ENCODE data around the gene SAP30L. TPM values are rescaled to one million over a fixed set of nuclear protein-coding genes. Genes with fewer than 3 reads are reported as not detected.
A peak's percentile ranks its signal among the peaks of the same experiment; 100 is the strongest.

The SAP30L gene
- total RNA-seq, 1 experiment from 2014 or later: 32.5 TPM

DNA sequence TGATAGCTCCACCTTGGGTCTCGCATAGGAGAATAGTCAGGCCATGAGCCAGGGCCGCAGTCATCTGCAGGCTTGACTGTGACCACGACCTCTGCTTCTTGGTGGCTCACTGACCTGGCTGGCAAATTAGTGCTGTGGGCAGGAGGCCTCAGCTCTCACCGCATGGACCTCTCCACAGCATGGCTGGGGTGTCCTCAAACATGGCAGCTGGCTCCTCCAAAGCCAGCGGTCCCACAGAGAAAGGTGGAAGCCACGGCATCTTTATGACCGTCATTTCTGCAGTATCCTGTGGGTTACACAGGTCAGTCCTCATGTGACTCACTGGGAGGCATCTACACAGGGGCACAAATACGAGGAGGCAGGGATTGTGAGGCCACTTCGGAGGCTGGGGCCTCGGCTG, 43.2 kb upstream of the SAP30L start:
- TF ChIP-seq, protein P1, sequence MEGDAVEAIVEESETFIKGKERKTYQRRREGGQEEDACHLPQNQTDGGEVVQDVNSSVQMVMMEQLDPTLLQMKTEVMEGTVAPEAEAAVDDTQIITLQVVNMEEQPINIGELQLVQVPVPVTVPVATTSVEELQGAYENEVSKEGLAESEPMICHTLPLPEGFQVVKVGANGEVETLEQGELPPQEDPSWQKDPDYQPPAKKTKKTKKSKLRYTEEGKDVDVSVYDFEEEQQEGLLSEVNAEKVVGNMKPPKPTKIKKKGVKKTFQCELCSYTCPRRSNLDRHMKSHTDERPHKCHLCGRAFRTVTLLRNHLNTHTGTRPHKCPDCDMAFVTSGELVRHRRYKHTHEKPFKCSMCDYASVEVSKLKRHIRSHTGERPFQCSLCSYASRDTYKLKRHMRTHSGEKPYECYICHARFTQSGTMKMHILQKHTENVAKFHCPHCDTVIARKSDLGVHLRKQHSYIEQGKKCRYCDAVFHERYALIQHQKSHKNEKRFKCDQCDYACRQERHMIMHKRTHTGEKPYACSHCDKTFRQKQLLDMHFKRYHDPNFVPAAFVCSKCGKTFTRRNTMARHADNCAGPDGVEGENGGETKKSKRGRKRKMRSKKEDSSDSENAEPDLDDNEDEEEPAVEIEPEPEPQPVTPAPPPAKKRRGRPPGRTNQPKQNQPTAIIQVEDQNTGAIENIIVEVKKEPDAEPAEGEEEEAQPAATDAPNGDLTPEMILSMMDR (IDR thresholded peaks at IDR 0.05; ENCODE audit: insufficient read depth in 1 of 2, low read depth in 1 of 2, low read length in 1 of 2, severe bottlenecking in 1 of 2, unreplicated experiment in 1 of 2): no peak
- DNase-seq: no peak
- intact Hi-C loops (cut with micrococcal nuclease; ENCODE audit: unreplicated experiment): no loop called here
- Histone ChIP-seq H3K36me3 (ENCODE audit: control insufficient read depth, insufficient read depth, low read length) (no peaks in the 10 kb centered on the region), H3K27me3 (replicated peaks; ENCODE audit: control insufficient read depth, insufficient read depth, low read length) (no peaks in the 10 kb centered on the region), H3K9me3 (no peaks in the 10 kb centered on the region), H3K4me3 (ENCODE audit: low read depth, low read length) (no peak overlapping the region), H3K4me1 (peaks cover 5% of the 10 kb centered on the region; the same call in 1 of the 2 replicates)
- H3K36me3 Mint-ChIP-seq (ENCODE audit: insufficient read depth, unreplicated experiment): peaks cover 6% of the 10 kb centered on the region
- POLR2A ChIA-PET: no interaction called here
- BruUV-seq (replicated peaks): no TSS peak
- H3K4me3 Mint-ChIP-seq (ENCODE audit: unreplicated experiment): no peak overlapping the region
- H3K27me3 Mint-ChIP-seq (ENCODE audit: insufficient read depth, unreplicated experiment): no peaks in the 10 kb centered on the region
- CTCF ChIA-PET: no interaction called here
- no peaks in the 10 kb centered on the region for H3K4me1 Mint-ChIP-seq (ENCODE audit: low read depth, unreplicated experiment)
- peak overlapping the region; percentile 53 for H3K27ac Mint-ChIP-seq (ENCODE audit: unreplicated experiment)
- H3K9me3 Mint-ChIP-seq (ENCODE audit: unreplicated experiment): no peaks in the 10 kb centered on the region

DNA sequence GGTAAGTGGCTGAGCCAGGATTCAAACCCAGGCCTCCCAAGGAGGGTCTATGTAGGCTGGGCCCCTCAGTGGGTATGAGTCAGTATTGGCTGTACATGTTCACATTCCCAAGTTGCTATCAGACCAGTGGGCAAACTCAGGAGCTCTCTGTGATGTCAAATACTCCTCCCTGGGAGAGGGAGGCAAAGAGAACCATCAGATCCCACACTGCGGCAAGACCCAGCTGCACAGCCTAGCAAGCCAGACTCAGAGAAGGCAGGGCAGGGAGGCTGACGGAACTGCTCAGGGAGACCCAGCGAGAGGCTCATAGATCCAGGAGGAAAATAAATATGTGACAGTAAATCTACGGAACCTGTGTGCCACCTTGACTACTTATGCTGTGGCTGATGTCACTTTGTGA, 42.6 kb upstream of the SAP30L start:
- intact Hi-C loops (cut with micrococcal nuclease; ENCODE audit: unreplicated experiment): no loop called here
- Mint-ChIP-seq H3K36me3 (ENCODE audit: insufficient read depth, unreplicated experiment) (peaks cover under 1% of the 10 kb centered on the region), H3K4me3 (ENCODE audit: unreplicated experiment) (no peak overlapping the region), H3K27ac (ENCODE audit: unreplicated experiment) (no peak overlapping the region), H3K9me3 (ENCODE audit: unreplicated experiment) (no peaks in the 10 kb centered on the region), H3K4me1 (ENCODE audit: low read depth, unreplicated experiment) (peaks cover 4% of the 10 kb centered on the region), H3K27me3 (ENCODE audit: insufficient read depth, unreplicated experiment) (no peaks in the 10 kb centered on the region)
- ChIA-PET CTCF (no interaction called here), POLR2A (no interaction called here)
- DNase-seq: no peak
- Histone ChIP-seq H3K36me3 (ENCODE audit: control insufficient read depth, insufficient read depth, low read length) (no peaks in the 10 kb centered on the region), H3K4me1 (peaks cover 5% of the 10 kb centered on the region; the same call in 1 of the 2 replicates), H3K9me3 (no peaks in the 10 kb centered on the region), H3K27me3 (replicated peaks; ENCODE audit: control insufficient read depth, insufficient read depth, low read length) (no peaks in the 10 kb centered on the region), H3K4me3 (ENCODE audit: low read depth, low read length) (no peak overlapping the region)
- BruUV-seq (replicated peaks): no TSS peak
- TF ChIP-seq, protein P1 (IDR thresholded peaks at IDR 0.05; ENCODE audit: insufficient read depth in 1 of 2, low read depth in 1 of 2, low read length in 1 of 2, severe bottlenecking in 1 of 2, unreplicated experiment in 1 of 2): no peak

DNA sequence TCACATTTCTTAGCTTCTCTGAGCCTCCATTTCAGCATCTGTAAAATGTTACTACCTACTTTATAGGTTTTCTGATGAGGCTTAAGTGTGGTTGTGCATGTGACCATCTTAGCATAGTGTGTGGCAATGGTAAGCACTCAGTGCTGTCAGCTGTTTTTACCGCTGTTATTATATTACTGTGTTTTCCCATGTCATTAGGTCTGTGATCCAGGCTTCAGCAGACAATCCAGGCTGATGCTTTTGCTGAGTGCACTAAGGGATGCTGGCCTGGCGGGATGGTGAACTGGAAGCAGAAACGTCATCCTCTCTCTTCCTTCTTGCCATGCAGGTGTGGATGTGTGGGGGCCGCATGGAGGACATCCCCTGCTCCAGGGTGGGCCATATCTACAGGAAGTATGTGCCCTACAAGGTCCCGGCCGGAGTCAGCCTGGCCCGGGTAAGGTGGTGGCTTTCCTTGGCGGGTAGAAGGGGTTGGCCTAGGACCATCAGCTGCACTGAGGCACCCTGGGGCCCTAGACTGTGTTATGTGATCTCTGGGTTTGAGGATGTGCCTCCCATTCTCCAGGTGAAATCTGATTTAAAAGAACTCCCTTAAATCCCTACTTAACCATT, 41.9 kb upstream of the SAP30L start:
- no peak overlapping the region for H3K4me3 ChIP-seq (ENCODE audit: low read depth, low read length)
- no peaks in the 10 kb centered on the region for H3K27me3 Mint-ChIP-seq (ENCODE audit: insufficient read depth, unreplicated experiment)
- intact Hi-C loops (cut with micrococcal nuclease; ENCODE audit: unreplicated experiment): no loop called here
- H3K4me1 ChIP-seq: peaks cover 5% of the 10 kb centered on the region
- TF ChIP-seq, protein P1 (IDR thresholded peaks at IDR 0.05; ENCODE audit: insufficient read depth in 1 of 2, low read depth in 1 of 2, low read length in 1 of 2, severe bottlenecking in 1 of 2, unreplicated experiment in 1 of 2): no peak
- POLR2A ChIA-PET: no interaction called here
- no peaks in the 10 kb centered on the region for H3K27me3 ChIP-seq (replicated peaks; ENCODE audit: control insufficient read depth, insufficient read depth, low read length)
- no TSS peak for BruUV-seq (replicated peaks)
- H3K4me1 Mint-ChIP-seq (ENCODE audit: low read depth, unreplicated experiment): peaks cover 9% of the 10 kb centered on the region
- no peaks in the 10 kb centered on the region for H3K9me3 ChIP-seq
- CTCF ChIA-PET: no interaction called here
- H3K4me3 Mint-ChIP-seq (ENCODE audit: unreplicated experiment): no peak overlapping the region
- DNase-seq: no peak
- H3K36me3 Mint-ChIP-seq (ENCODE audit: insufficient read depth, unreplicated experiment): no peaks in the 10 kb centered on the region
- H3K36me3 ChIP-seq (ENCODE audit: control insufficient read depth, insufficient read depth, low read length): no peaks in the 10 kb centered on the region
- no peak overlapping the region for H3K27ac Mint-ChIP-seq (ENCODE audit: unreplicated experiment)
- H3K9me3 Mint-ChIP-seq (ENCODE audit: unreplicated experiment): no peaks in the 10 kb centered on the region

Data from Caco-2 (cell line).